ENCODE measurements around the gene OSBPL8. TPM values are rescaled to one million over a fixed set of nuclear protein-coding genes. Genes with fewer than 3 reads are reported as not detected.

Gene OSBPL8
- total and polyA plus RNA-seq, 10 of the 15 experiments (the other 5 are each of a cell fraction or from before 2014, with no cell fraction given) = 10.4 to 58.0 (median 32.0) TPM

GRCh38 chr12:76341436-76342030, 218.0 kb downstream of the OSBPL8 start:
- TF ChIP-seq MEF2B (IDR thresholded peaks at IDR 0.05; ENCODE audit: partially characterized antibody, poor library complexity, severe bottlenecking) (no peak), BCL11A (IDR thresholded peaks at IDR 0.05; ENCODE audit: low read depth, low read length) (no peak), STAT1 (conservative IDR thresholded peaks at IDR 0.05) (no peak), TAF1 (IDR thresholded peaks at IDR 0.05; ENCODE audit: borderline replicate concordance, low read depth, low read length) (no peak)
- ChIA-PET SMC1A (ENCODE audit: uncharacterized antibody, unreplicated experiment) (interaction anchor here (0.6 to 1.2 kb wide), 2 partner anchors 814 to 844 kb away, joined by 3 read pairs; no protein-coding TSS in a partner anchor), RAD21 (ENCODE audit: unreplicated experiment) (interaction anchor here (0.5 kb wide), 3 partner anchors 12 to 422 kb away, joined by 3 read pairs; no protein-coding TSS in a partner anchor), CTCF (interaction anchor here (0.6 kb wide), 2 partner anchors 231 to 266 kb away, joined by 3 to 4 read pairs; no protein-coding TSS in a partner anchor), POLR2A (no interaction called here)
- no peak overlapping the region for H3K9ac ChIP-seq (ENCODE audit: control insufficient read depth, insufficient read depth, low read length)
- FAIRE-seq = no peak
- no peak overlapping the region for H3K27ac ChIP-seq (ENCODE audit: control insufficient read depth, insufficient read depth)
- in situ Hi-C loops (cut with MboI) (no loop called here), intact Hi-C loops (cut with micrococcal nuclease; ENCODE audit: unreplicated experiment) (loop anchor here (10.0 kb wide), 1 partner anchor 213 kb away; the partner anchor contains the start of gene OSBPL8)
- no peaks in the 10 kb centered on the region for H3K27me3 ChIP-seq (replicated peaks in 1 of 2; ENCODE audit: control insufficient read depth in 2 of 2, insufficient read depth in 2 of 2, low read length in 1 of 2)
- 53% methylated on average over 5 of the region's 5 CpGs for WGBS (ENCODE audit: insufficient coverage, insufficient replicate concordance, low lambda C conversion rate, missing lambda C conversion rate)
- no peak overlapping the region for H2AFZ ChIP-seq (ENCODE audit: control insufficient read depth, low read depth, low read length)
- no peaks in the 10 kb centered on the region for H4K20me1 ChIP-seq (ENCODE audit: control insufficient read depth, insufficient read depth)
- no peaks in the 10 kb centered on the region for H3K9me3 ChIP-seq (replicated peaks; ENCODE audit: control insufficient read depth, insufficient read depth, low read length)
- no peak for DNase-seq (ENCODE audit: low read depth, low spot score)
- peaks cover under 1% of the 10 kb centered on the region; the same call in 1 of the 2 replicates for H3K4me1 ChIP-seq (ENCODE audit: control insufficient read depth, insufficient read depth, low read length)
- no peak overlapping the region for H3K4me3 ChIP-seq
- H3K4me2 ChIP-seq (ENCODE audit: control insufficient read depth, insufficient read depth) = no peak overlapping the region
- no peaks in the 10 kb centered on the region for H3K79me2 ChIP-seq (ENCODE audit: control insufficient read depth, insufficient read depth, low read length)
- no TSS peak for BruUV-seq (replicated peaks)
- ATAC-seq = no peak
- no peaks in the 10 kb centered on the region for H3K36me3 ChIP-seq (ENCODE audit: control insufficient read depth in 2 of 2, insufficient read depth in 2 of 2, low read length in 1 of 2)

- Histone ChIP-seq H3K4me2 (ENCODE audit: control insufficient read depth, insufficient read depth) (no peak overlapping the region), H3K27me3 (replicated peaks in 1 of 2; ENCODE audit: control insufficient read depth in 2 of 2, insufficient read depth in 2 of 2, low read length in 1 of 2) (no peaks in the 10 kb centered on the region), H3K9ac (ENCODE audit: control insufficient read depth, insufficient read depth, low read length) (no peak overlapping the region), H3K27ac (ENCODE audit: control insufficient read depth, insufficient read depth) (no peak overlapping the region), H2AFZ (ENCODE audit: control insufficient read depth, low read depth, low read length) (no peak overlapping the region), H3K4me1 (ENCODE audit: control insufficient read depth, insufficient read depth, low read length) (no peaks in the 10 kb centered on the region), H3K9me3 (replicated peaks; ENCODE audit: control insufficient read depth, insufficient read depth, low read length) (no peaks in the 10 kb centered on the region), H3K79me2 (ENCODE audit: control insufficient read depth, insufficient read depth, low read length) (no peaks in the 10 kb centered on the region), H3K36me3 (ENCODE audit: control insufficient read depth in 2 of 2, insufficient read depth in 2 of 2, low read length in 1 of 2) (no peaks in the 10 kb centered on the region), H3K4me3 (no peak overlapping the region), H4K20me1 (ENCODE audit: control insufficient read depth, insufficient read depth) (no peaks in the 10 kb centered on the region)
- peak; percentile 7 for FAIRE-seq
- DNase-seq (ENCODE audit: low read depth, low spot score) = no peak
- in situ Hi-C loops (cut with MboI) (no loop called here), intact Hi-C loops (cut with micrococcal nuclease; ENCODE audit: unreplicated experiment) (loop anchor here (10.0 kb wide), 1 partner anchor 214 kb away; the partner anchor contains the start of gene OSBPL8)
- ChIA-PET RAD21 (ENCODE audit: unreplicated experiment) (interaction anchor here (0.5 kb wide), 3 partner anchors 12 to 422 kb away, joined by 3 read pairs; no protein-coding TSS in a partner anchor), SMC1A (ENCODE audit: uncharacterized antibody, unreplicated experiment) (interaction anchor here (0.6 to 1.2 kb wide), 2 partner anchors 813 to 844 kb away, joined by 3 read pairs; no protein-coding TSS in a partner anchor), POLR2A (no interaction called here), CTCF (interaction anchor here (0.6 to 0.9 kb wide), 3 partner anchors 231 to 265 kb away, joined by 3 to 4 read pairs (median 3); no protein-coding TSS in a partner anchor)
- 74% methylated on average over 9 of the region's 9 CpGs for whole genome bisulfite sequencing (ENCODE audit: insufficient coverage, insufficient replicate concordance, low lambda C conversion rate, missing lambda C conversion rate)
- no TSS peak for BruUV-seq (replicated peaks)
- ATAC-seq = no peak
- TF ChIP-seq IKZF2 (IDR thresholded peaks at IDR 0.05) (no peak), SPI1 (IDR thresholded peaks at IDR 0.05; ENCODE audit: borderline replicate concordance, insufficient read depth, low read depth, low read length) (0 out of 2 replicates have a peak, but pooled peaks have one; percentile 8), HSF1 (IDR thresholded peaks at IDR 0.05; ENCODE audit: low read depth, low read length) (no peak), SREBF1 (IDR thresholded peaks at IDR 0.05; ENCODE audit: low read length) (no peak), LARP7 (IDR thresholded peaks at IDR 0.05) (no peak), SMARCA5 (IDR thresholded peaks at IDR 0.05) (no peak), MAX (IDR thresholded peaks at IDR 0.05; ENCODE audit: low read depth, low read length) (no peak)
Measured at GRCh38 chr12:76340680-76341435, 218.7 kb downstream of the OSBPL8 start.

Measured in GM12878 (cell line).